Progenitor cell of endocrine pancreas (in vitro differentiated cells): ENCODE data around the gene VWA7. TPM values are rescaled to one million over a fixed set of nuclear protein-coding genes. Genes with fewer than 3 reads are reported as not detected.
A peak's percentile ranks its signal among the peaks of the same experiment; 100 is the strongest.

ENCODE experiments used
- DNase-seq: peaks from one replicate; pipeline ENCODE4 v3.0.0; 2021; ENCODE audit warnings: low spot score; ENCODE audit not compliant: unreplicated experiment
- H3K27ac Mint-ChIP-seq: 2 replicates; pipeline ENCODE4 v1.8.0; 2021; ENCODE audit warnings: mild to moderate bottlenecking, moderate library complexity, mixed read lengths
- H3K27me3 Mint-ChIP-seq: 2 replicates; pipeline ENCODE4 v1.8.0; 2021; ENCODE audit warnings: mixed read lengths
- H3K36me3 Mint-ChIP-seq: 2 replicates; pipeline ENCODE4 v1.8.0; 2022; ENCODE audit warnings: mixed read lengths; ENCODE audit not compliant: insufficient read depth
- H3K4me1 Mint-ChIP-seq: 2 replicates; pipeline ENCODE4 v1.8.0; 2021; ENCODE audit warnings: low read depth, mixed read lengths
- H3K4me3 Mint-ChIP-seq: 2 replicates; pipeline ENCODE4 v1.8.0; 2021; ENCODE audit warnings: low read depth, mild to moderate bottlenecking, moderate library complexity, mixed read lengths
- H3K9me3 Mint-ChIP-seq: 2 replicates; pipeline ENCODE4 v1.8.0; 2021; ENCODE audit warnings: low read depth, mixed read lengths
- CTCF ChIP-seq: fragments of 200-600 bp; sonication (generic); IDR thresholded peaks from one replicate; pipeline ENCODE4 v1.5.0; 2021; ENCODE audit warnings: antibody characterized with exemption, mild to moderate bottlenecking; ENCODE audit not compliant: unreplicated experiment
- total RNA-seq: library from RNA; stranded (reverse); gene quantifications from 2 replicates; pipeline ENCODE4 v1.2.1, GENCODE V29; 2021

The VWA7 gene
- total RNA-seq, 1 donor from 2014 or later: 11.6 TPM

DNA sequence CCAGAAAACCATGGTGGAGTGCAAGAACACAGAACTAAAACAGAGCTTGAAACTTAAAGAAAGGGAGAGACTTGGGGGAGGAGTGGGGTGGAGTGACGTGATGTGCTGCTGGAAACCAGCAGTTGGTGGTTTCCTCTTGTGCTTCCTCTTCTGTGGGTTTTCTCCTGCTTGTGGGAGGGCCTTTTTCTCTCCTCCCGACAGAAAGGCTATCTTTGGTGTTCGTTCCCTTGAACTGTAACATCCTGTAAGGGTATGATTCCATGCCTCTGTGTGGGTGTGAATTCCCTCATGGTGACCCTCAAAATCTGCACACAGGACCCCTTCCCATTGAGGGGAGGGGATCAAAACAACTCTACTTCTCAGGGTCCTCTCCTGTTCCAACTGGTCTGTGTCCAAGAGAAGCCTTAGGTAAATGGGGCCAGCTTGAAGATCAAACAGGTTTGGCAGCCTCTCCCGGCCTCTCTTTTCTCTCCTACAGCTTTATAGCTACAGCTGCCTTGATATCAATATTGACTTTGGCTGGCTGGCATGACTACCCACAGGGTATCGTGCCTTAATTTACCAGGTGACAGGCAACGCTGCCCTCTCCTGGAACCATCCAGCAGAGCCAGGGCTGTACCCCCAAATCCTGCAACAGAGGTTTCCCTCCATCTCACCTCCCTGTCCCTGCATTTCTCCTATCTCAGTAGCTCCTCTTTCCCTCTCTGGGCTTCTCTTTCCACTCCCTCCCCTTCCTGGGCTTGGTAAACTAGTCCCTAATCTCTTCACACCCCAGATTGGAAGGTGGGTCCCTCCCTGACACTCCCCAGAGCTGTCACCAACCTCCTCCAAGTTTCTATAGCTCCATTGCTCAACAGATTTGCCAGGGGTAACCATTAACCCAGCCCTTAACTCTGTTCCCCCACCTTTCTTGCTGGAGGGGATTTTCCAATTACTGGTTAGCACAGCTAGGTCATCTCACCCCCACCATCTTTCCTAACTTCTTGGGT lies 38.8 kb downstream of the VWA7 start:
- DNase-seq: no peak
- Mint-ChIP-seq H3K36me3 (peaks cover 8% of the 10 kb centered on the region), H3K4me3 (peak overlapping the region; percentile 99), H3K9me3 (no peaks in the 10 kb centered on the region), H3K27ac (peak overlapping the region; percentile 98), H3K4me1 (peaks cover 47% of the 10 kb centered on the region), H3K27me3 (no peaks in the 10 kb centered on the region)
- no peak for TF ChIP-seq CTCF

GRCh38 chr6:31737315-31737990 lies 39.7 kb downstream of the VWA7 start:
- Mint-ChIP-seq H3K4me1 (peaks cover 49% of the 10 kb centered on the region), H3K36me3 (peaks cover 10% of the 10 kb centered on the region), H3K27ac (peak overlapping the region; percentile 98), H3K9me3 (no peaks in the 10 kb centered on the region), H3K27me3 (no peaks in the 10 kb centered on the region), H3K4me3 (peak overlapping the region; percentile 99)
- no peak for DNase-seq
- no peak for TF ChIP-seq CTCF

- no peaks in the 10 kb centered on the region for H3K9me3 Mint-ChIP-seq
- peak overlapping the region; percentile 99 for H3K4me3 Mint-ChIP-seq
- H3K27ac Mint-ChIP-seq: peak overlapping the region; percentile 98
- H3K36me3 Mint-ChIP-seq: peaks cover 14% of the 10 kb centered on the region
- H3K4me1 Mint-ChIP-seq: peaks cover 49% of the 10 kb centered on the region
- no peak for TF ChIP-seq CTCF
- H3K27me3 Mint-ChIP-seq: no peaks in the 10 kb centered on the region
- no peak for DNase-seq
These were observed 40.3 kb downstream of the VWA7 start for GRCh38 chr6:31736768-31737314.

- Mint-ChIP-seq H3K4me3 (peak within 1 kb of the TSS; percentile 99), H3K36me3 (peaks cover 16% of the 10 kb centered on the region)
These were observed 40.9 kb downstream of the VWA7 start, which contains the start of gene CLIC1 for GRCh38 chr6:31736021-31736767. Gene CLIC1 (minus strand): TSS chr6:31736530. CDS start chr6:31736300, 230 bp downstream.

More at GRCh38 chr6:31736021-31736767, 40.9 kb downstream of the VWA7 start, which contains the start of gene CLIC1:
- TF ChIP-seq CTCF: no peak
- Mint-ChIP-seq H3K27me3 (no peaks in the 10 kb centered on the region), H3K9me3 (no peaks in the 10 kb centered on the region), H3K27ac (peak within 1 kb of the TSS; percentile 98), H3K4me1 (peaks cover 49% of the 10 kb centered on the region)
- DNase-seq: peak; percentile 35
